ENCODE data around the gene SLC25A47.

GRCh38 chr14:100348253-100348729 lies 25.2 kb downstream of the SLC25A47 start:
- TF ChIP-seq MAX (CRISPR knock-in tag; IDR thresholded peaks at IDR 0.05) (no peak), CTCF (IDR thresholded peaks at IDR 0.05) (no peak), ESRRA (CRISPR knock-in tag; IDR thresholded peaks at IDR 0.05; ENCODE audit: borderline replicate concordance) (no peak), TP53 (CRISPR knock-in tag; IDR thresholded peaks at IDR 0.05) (no peak), PREB (CRISPR knock-in tag; IDR thresholded peaks at IDR 0.05; ENCODE audit: borderline replicate concordance) (no peak), GABPB1 (CRISPR knock-in tag; IDR thresholded peaks at IDR 0.05) (no peak), TEAD4 (CRISPR knock-in tag; IDR thresholded peaks at IDR 0.05) (no peak), E2F4 (CRISPR knock-in tag; IDR thresholded peaks at IDR 0.05; ENCODE audit: borderline replicate concordance, low read depth) (no peak), NR2C2 (CRISPR knock-in tag; IDR thresholded peaks at IDR 0.05) (no peak), AFF4 (CRISPR knock-in tag; IDR thresholded peaks at IDR 0.05; ENCODE audit: borderline replicate concordance) (no peak), ATF2 (CRISPR knock-in tag; IDR thresholded peaks at IDR 0.05; ENCODE audit: borderline replicate concordance, low read depth) (no peak), ZNF263 (CRISPR knock-in tag; IDR thresholded peaks at IDR 0.05; ENCODE audit: low read depth) (no peak), IRF1 (CRISPR knock-in tag; IDR thresholded peaks at IDR 0.05) (no peak), NFYB (CRISPR knock-in tag; conservative IDR thresholded peaks at IDR 0.05; ENCODE audit: low read depth) (no peak)
